HUES64 (cell line): Measurements from ENCODE around the gene WIZ.

Source experiments
- H3K27ac ChIP-seq: 2 replicates; pipeline ENCODE4 v1.7.0; 2013; ENCODE audit warnings: low read depth, low read length, inconsistent platforms
- H3K27me3 ChIP-seq: 2 replicates; pipeline ENCODE4 v1.6.1; 2013; ENCODE audit warnings: mild to moderate bottlenecking, low read length; ENCODE audit not compliant: insufficient read depth
- H3K36me3 ChIP-seq: 2 replicates; pipeline ENCODE4 v1.6.1; 2013; ENCODE audit warnings: mild to moderate bottlenecking, low read length; ENCODE audit not compliant: insufficient read depth
- H3K4me1 ChIP-seq: 2 replicates; pipeline ENCODE4 v1.6.1; 2013; ENCODE audit warnings: mild to moderate bottlenecking, low read length, moderate library complexity; ENCODE audit not compliant: insufficient read depth
- H3K4me3 ChIP-seq: 2 replicates; pipeline ENCODE4 v1.5.1; 2013; ENCODE audit warnings: mild to moderate bottlenecking, low read length, moderate library complexity
- H3K9ac ChIP-seq: 2 replicates; pipeline ENCODE4 v1.6.1; 2013; ENCODE audit warnings: mild to moderate bottlenecking, low read depth, low read length
- H3K9me3 ChIP-seq: 2 replicates; pipeline ENCODE4 v1.6.1; 2013; ENCODE audit warnings: low read depth, low read length; ENCODE audit not compliant: insufficient read depth
- WGBS: fragments of 150-250, 120-280 bp; methylation state at CpG from one replicate; pipeline ENCODE4 v1.1.7; 2013; ENCODE audit warnings: missing lambda C conversion rate; 5-methylcytosine and 5-hydroxymethylcytosine counted together

The WIZ gene

GRCh38 chr19:15379999-15380647 lies 69.6 kb downstream of the WIZ start:
- H3K9ac ChIP-seq, result peak overlapping the region; percentile 70
- peak overlapping the region; percentile 88 for H3K27ac ChIP-seq
- H3K27me3 ChIP-seq, result no peaks in the 10 kb centered on the region
- peaks cover 17% of the 10 kb centered on the region for H3K36me3 ChIP-seq
- peaks cover 7% of the 10 kb centered on the region for H3K4me1 ChIP-seq
- WGBS, result under 1% methylated on average over 56 of the region's 56 CpGs
- H3K9me3 ChIP-seq, result no peaks in the 10 kb centered on the region
- H3K4me3 ChIP-seq, result peak overlapping the region; percentile 99

GRCh38 chr19:15379083-15379998 lies 70.4 kb downstream of the WIZ start, which contains the start of gene AKAP8:
Gene AKAP8 (minus strand): TSS chr19:15379787. CDS start chr19:15379731, 56 bp downstream.
- Histone ChIP-seq H3K27ac (peak within 1 kb of the TSS; percentile 95), H3K4me1 (peaks cover 7% of the 10 kb centered on the region), H3K9ac (peak within 1 kb of the TSS; percentile 95), H3K27me3 (no peaks in the 10 kb centered on the region), H3K9me3 (no peaks in the 10 kb centered on the region), H3K36me3 (peaks cover 20% of the 10 kb centered on the region), H3K4me3 (peak within 1 kb of the TSS; percentile 99)
- WGBS, result under 1% methylated on average over 111 of the region's 111 CpGs

GRCh38 chr19:15378534-15379082 lies 71.1 kb downstream of the WIZ start:
- Histone ChIP-seq H3K27ac (peak overlapping the region; percentile 95), H3K36me3 (peaks cover 25% of the 10 kb centered on the region)
- WGBS, result under 1% methylated on average over 22 of the region's 22 CpGs

DNA sequence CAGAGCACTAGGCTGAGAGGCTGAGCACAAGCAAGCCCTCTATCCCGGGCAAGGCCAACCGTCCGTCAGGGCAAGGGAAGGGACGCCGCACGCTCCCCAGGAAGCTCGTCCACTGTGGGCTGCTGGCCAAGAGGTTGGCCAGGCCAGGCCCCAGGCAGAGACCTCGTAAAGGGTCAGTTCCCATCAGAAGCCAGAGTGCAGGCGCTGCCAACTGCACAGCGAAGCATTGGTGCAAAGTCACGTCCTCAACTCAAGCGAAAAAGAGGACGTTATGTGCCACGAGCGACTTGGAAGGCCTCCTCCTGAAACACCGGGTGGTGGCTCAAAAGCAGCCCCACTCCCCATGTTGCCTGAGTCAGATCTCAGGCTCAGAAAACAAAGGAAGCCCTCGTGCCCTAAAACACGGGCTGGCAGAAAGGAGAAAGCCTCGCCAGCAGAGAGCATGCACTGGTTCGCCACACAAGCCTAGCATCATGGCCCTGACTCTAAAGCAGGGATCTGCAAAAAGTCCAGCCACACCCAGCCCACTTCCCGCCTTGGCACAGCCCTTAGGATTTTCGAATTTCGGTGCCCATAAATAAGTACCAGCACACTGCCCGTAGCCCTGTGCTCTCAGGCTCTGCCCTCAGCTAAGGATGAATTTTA lies 74.8 kb downstream of the WIZ start:
- H3K27ac ChIP-seq, result no peak overlapping the region
- H3K4me1 ChIP-seq, result no peaks in the 10 kb centered on the region
- H3K36me3 ChIP-seq, result peaks cover 38% of the 10 kb centered on the region
- H3K9me3 ChIP-seq, result no peaks in the 10 kb centered on the region
- no peak overlapping the region for H3K4me3 ChIP-seq
- H3K27me3 ChIP-seq, result no peaks in the 10 kb centered on the region
- WGBS, result 95% methylated on average over 24 of the region's 24 CpGs
- no peak overlapping the region for H3K9ac ChIP-seq

More at GRCh38 chr19:15378534-15379082, 71.1 kb downstream of the WIZ start:
- peak overlapping the region; percentile 99 for H3K4me3 ChIP-seq
- peaks cover 7% of the 10 kb centered on the region for H3K4me1 ChIP-seq
- H3K27me3 ChIP-seq, result no peaks in the 10 kb centered on the region
- H3K9me3 ChIP-seq, result no peaks in the 10 kb centered on the region
- H3K9ac ChIP-seq, result peak overlapping the region; percentile 95

- Histone ChIP-seq H3K9me3 (no peaks in the 10 kb centered on the region), H3K36me3 (peaks cover 46% of the 10 kb centered on the region), H3K4me3 (no peak overlapping the region), H3K27me3 (no peaks in the 10 kb centered on the region), H3K4me1 (no peaks in the 10 kb centered on the region), H3K9ac (no peak overlapping the region), H3K27ac (no peak overlapping the region)
- WGBS, result 90% methylated on average over 21 of the region's 21 CpGs
Measured at GRCh38 chr19:15374105-15374651, 75.6 kb downstream of the WIZ start.

GRCh38 chr19:15373644-15374043 lies 76.1 kb downstream of the WIZ start:
- Histone ChIP-seq H3K4me1 (no peaks in the 10 kb centered on the region), H3K27ac (no peak overlapping the region), H3K36me3 (peaks cover 51% of the 10 kb centered on the region), H3K9ac (no peak overlapping the region), H3K27me3 (no peaks in the 10 kb centered on the region), H3K9me3 (no peaks in the 10 kb centered on the region), H3K4me3 (no peak overlapping the region)
- WGBS, result 96% methylated on average over 22 of the region's 22 CpGs

DNA sequence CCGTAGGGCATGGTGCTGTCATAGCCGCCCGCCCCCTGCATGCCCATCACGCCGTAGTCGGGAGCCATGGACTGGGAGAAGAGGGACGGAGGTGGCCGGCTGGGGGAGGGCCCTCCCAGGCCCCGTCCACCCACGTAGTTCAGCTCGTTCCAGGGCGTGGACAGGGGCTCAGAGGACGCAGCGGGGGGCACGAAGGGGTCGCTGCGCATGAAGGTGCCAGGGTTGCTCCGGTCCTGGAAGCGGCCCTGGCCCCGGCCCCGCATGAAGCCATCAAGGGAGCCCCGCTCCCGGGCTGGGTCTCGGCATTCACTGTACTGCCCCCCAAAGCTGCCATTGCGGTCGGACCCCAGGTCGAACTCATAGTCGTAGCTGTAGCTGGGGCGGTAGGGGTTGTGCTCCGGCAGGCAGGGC lies 76.9 kb downstream of the WIZ start:
- no peak overlapping the region for H3K27ac ChIP-seq
- H3K27me3 ChIP-seq, result no peaks in the 10 kb centered on the region
- WGBS, result 96% methylated on average over 30 of the region's 30 CpGs
- H3K4me1 ChIP-seq, result no peaks in the 10 kb centered on the region
- H3K9ac ChIP-seq, result no peak overlapping the region
- peaks cover 59% of the 10 kb centered on the region for H3K36me3 ChIP-seq
- no peaks in the 10 kb centered on the region for H3K9me3 ChIP-seq
- no peak overlapping the region for H3K4me3 ChIP-seq

- no peak overlapping the region for H3K4me3 ChIP-seq
- no peak overlapping the region for H3K9ac ChIP-seq
- 96% methylated on average over 14 of the region's 14 CpGs for whole genome bisulfite sequencing
Measured at GRCh38 chr19:15372470-15372869, 77.3 kb downstream of the WIZ start.

GRCh38 chr19:15371786-15372380 lies 77.9 kb downstream of the WIZ start:
- H3K4me1 ChIP-seq, result no peaks in the 10 kb centered on the region
- H3K9ac ChIP-seq, result no peak overlapping the region
- no peaks in the 10 kb centered on the region for H3K27me3 ChIP-seq
- WGBS, result 96% methylated on average over 17 of the region's 17 CpGs
- no peak overlapping the region for H3K27ac ChIP-seq
- H3K4me3 ChIP-seq, result no peak overlapping the region
- peaks cover 68% of the 10 kb centered on the region for H3K36me3 ChIP-seq
- H3K9me3 ChIP-seq, result no peaks in the 10 kb centered on the region

More at GRCh38 chr19:15372470-15372869, 77.3 kb downstream of the WIZ start:
- Histone ChIP-seq H3K4me1 (no peaks in the 10 kb centered on the region), H3K27ac (no peak overlapping the region), H3K9me3 (no peaks in the 10 kb centered on the region), H3K36me3 (peaks cover 63% of the 10 kb centered on the region), H3K27me3 (no peaks in the 10 kb centered on the region)

GRCh38 chr19:15371119-15371518 lies 78.6 kb downstream of the WIZ start:
- Histone ChIP-seq H3K36me3 (peaks cover 72% of the 10 kb centered on the region), H3K27me3 (no peaks in the 10 kb centered on the region), H3K9me3 (no peaks in the 10 kb centered on the region), H3K4me1 (no peaks in the 10 kb centered on the region), H3K27ac (no peak overlapping the region), H3K9ac (no peak overlapping the region), H3K4me3 (no peak overlapping the region)
- 95% methylated on average over 7 of the region's 7 CpGs for WGBS
